ENCODE data around the gene CYTL1.
"Not testable (repeated sequence)": the region's sequence is repeated elsewhere in the genome, so short reads cannot be mapped to it uniquely, and the experiment has no call there.

Gene CYTL1, protein sequence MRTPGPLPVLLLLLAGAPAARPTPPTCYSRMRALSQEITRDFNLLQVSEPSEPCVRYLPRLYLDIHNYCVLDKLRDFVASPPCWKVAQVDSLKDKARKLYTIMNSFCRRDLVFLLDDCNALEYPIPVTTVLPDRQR

DNA sequence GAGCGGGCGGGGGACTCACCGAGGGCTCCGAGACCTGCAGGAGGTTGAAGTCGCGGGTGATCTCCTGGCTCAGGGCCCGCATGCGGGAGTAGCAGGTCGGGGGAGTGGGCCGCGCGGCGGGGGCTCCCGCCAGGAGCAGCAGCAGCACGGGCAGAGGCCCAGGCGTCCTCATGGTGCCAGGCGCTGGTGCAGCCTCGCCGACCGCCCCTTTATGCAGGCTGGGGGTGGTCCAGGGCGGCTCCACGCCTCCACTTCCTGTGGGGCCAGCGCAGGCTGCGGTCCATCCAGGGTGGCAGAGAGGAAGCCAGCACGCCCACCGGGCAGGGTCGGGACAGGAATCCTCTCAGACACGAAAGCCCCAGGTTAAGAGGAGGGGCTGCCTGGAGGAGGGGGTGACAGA lies at the start of gene CYTL1:
TSS of gene CYTL1 (minus strand) at position 185 of the 400 bp plus-strand sequence. CDS start at position 172, 13 bp downstream.
- DNase-seq (ENCODE audit: low read depth in 2 of 2): no peak

DNA sequence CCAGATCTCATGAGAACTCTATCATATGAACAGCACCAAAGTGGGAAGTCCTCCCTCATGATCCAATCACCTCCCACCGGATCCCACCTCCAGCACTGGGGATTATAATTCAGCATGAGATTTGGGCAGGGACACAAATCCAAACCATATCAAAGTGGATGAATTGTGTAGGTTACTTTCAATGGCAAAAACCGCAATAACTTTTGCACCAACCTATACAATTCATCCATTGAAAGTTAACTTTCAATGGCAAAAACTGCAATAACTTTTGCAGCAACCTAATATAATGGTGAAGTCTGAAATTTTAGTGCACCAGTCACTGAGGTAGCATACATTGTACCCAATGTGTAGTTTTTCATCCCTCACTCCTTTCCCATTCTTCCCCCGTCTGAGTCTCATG lies 48.6 kb upstream of the CYTL1 start:
- no peak for DNase-seq (ENCODE audit: low read depth in 2 of 2)

DNA sequence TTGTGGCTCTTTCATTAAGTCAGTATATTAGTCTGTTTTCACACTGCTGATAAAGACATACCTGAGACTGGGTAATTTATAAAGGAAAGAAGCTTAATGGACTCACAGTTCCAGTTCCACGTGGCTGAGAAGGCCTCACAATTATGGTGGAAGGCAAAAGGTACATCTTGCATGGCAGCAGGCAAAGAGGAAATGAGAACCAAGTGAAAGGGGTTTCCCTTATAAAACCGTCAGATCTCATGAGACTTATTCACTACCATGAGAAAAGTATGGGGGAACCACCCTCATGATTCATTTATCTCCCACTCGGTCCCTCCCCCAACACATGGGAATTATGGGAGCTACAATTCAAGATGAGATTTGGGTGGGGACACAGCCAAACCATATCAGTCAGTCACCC lies 47.7 kb upstream of the CYTL1 start:
- DNase-seq (ENCODE audit: low read depth in 2 of 2): not testable (repeated sequence)

DNA sequence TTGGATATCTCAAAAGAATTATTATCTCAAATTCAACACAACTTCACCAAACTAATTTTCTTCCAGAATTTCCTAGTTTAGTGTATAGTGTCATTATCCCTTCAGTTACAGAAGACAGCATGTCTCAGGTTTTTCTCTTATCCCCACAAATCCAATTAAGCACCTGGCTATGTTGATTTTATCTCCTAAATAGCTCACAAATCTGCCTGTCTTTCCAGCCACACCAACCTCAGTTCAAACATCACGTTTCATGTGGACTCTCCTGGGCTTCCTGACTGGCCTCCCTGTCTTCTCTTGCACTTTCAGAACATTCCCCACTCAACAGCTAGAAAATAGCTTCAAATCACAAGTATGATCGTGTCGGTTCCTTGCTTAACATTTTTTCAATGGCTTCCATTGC lies 46.8 kb upstream of the CYTL1 start:
- no peak for DNase-seq (ENCODE audit: low read depth in 2 of 2)

DNA sequence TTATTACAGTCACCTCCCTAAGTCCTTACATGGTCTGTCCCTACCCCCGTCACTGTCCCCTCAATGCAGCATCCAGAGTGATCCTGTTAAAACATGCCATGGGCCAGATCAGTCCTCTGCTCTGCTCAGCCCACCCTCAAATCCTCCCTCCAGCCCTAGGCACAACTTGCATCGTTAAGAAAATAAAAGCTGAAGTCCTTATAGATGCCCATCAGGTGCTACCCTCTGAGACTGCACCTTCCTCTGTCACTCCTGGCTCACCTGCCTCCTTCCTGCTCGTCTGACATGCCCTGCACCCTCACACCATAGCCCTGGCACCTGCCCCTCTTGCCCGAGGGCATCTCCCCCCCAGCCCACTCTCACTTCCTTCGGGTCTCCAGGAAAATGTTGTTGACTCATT lies 36.2 kb upstream of the CYTL1 start:
- no peak for DNase-seq (ENCODE audit: low read depth in 2 of 2)

DNA sequence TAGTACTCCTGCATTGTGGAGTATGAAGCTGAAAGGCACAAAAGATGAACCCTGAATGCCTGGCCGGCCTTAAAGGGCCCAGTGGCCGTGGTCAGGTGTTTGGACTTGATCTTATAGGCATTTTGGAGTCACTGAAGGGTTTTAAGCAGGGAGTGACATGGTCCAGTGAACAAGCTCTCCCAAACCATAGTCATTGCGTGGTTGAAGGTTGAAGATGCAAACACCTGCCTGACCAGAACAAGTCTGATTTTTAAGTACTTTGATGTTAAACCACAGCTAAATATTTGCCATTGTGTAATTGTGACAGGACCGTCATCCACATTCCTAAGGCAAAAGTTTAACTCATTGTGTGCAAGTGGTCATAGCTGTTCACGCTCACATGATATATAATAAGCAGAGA lies 35.3 kb upstream of the CYTL1 start:
- no peak for DNase-seq (ENCODE audit: low read depth in 2 of 2)

DNA sequence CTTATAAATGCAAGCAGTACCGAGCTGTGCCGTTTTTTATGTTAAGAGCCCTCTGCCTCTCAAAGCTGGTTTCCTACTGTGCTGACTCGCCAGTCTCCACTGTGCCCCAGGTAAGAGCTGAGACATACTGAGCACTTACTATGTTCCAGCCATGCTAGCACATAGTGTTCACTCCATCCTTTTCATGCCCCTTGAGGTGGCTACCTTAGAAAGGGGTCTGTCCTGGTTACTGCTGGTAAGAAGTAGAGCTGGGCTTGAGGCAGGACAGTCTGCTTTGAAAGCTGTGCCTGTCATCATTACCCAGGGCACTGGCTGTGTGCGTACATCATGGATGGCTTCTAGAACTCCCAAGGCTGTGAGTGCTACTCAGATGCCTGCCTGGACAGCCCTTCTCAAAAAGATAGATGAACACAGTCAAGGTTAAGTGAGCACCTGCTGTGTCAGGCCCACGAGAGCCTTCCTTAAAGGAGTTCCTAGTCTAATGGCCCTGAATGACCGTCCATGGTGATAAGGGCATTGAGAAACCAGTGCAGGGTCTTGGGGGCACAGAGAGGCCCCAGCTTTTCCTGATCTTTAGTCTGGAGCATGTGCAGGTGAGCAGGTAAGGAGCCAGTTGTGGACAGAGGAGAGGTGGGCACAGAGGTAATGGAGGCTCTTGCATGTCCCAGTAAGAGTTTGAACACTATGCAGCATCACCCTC lies 33.6 kb upstream of the CYTL1 start:
- no peak for DNase-seq (ENCODE audit: low read depth in 2 of 2)

DNA sequence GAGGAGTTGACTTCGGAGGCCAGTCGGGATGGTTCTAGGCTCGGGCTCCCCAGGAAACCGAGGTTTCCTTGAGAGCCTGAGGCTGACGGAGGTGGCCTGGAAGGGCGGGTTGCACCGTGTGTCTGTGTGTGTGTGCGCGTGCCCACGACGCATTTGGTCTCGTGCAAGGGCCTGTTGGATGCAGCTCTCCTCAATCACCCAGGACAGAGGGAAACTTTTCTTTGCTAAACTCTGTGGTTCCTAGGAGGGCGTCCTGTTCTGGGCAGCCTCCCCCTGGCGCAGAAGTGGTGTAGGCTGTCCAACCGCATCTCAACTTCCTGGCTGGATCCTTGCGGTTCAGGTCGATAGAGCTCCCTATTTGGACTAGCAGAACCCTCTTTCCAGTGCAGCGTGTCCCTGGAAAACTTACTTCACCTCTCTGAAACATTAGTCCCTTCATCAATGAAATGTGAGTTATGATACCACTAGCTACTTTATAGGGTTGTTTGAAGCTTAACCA lies 33.0 kb upstream of the CYTL1 start:
- no peak for DNase-seq (ENCODE audit: low read depth in 2 of 2)

DNA sequence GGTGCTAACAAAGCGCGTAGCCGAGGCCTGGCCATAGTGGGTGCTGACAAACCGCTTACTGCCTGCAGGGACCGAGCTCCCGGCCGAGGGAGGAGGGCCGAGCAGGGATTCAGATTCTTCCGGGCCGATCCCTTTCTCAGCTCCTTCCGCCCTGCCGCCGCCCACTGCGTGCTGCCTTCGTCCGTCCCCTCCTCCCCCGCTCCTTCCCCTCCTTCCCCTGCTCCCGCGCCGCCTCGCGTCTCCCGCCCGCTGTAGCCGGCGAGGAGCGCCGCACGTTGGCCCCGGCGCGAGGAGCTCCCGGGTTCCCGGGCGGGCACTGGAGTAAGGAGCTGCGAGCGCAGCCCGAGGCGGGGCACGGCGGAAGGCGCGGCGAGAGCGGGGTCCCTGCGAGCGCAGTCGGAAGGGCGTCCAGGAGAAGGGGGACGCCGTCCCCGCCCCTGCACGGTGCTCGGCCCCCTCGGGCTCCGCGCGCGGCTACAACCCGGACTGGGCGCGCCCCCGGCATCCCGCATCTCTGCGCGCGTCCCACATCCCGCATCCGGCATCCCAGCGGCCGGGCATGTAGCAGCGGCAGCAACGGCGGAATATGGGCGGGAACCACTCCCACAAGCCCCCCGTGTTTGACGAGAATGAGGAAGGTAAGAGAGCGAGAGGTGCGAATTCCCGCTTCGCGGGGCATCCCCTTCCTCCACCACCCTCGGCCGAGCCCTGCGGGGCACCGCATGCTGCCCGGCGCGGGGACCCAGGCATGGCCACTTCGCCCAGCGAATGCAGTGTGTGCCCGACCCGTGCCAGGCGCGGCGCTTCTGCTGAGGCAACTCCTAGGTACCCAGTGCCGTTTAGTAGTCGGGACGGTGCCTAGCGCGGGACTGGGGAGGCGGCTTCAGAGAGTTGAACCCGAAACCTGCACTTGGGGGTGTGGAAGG lies 32.3 kb upstream of the CYTL1 start, which contains the start of gene STK32B:
TSS of gene STK32B (plus strand) at position 203 of the 926 bp plus-strand sequence.
- DNase-seq (ENCODE audit: low read depth in 2 of 2): no peak

DNA sequence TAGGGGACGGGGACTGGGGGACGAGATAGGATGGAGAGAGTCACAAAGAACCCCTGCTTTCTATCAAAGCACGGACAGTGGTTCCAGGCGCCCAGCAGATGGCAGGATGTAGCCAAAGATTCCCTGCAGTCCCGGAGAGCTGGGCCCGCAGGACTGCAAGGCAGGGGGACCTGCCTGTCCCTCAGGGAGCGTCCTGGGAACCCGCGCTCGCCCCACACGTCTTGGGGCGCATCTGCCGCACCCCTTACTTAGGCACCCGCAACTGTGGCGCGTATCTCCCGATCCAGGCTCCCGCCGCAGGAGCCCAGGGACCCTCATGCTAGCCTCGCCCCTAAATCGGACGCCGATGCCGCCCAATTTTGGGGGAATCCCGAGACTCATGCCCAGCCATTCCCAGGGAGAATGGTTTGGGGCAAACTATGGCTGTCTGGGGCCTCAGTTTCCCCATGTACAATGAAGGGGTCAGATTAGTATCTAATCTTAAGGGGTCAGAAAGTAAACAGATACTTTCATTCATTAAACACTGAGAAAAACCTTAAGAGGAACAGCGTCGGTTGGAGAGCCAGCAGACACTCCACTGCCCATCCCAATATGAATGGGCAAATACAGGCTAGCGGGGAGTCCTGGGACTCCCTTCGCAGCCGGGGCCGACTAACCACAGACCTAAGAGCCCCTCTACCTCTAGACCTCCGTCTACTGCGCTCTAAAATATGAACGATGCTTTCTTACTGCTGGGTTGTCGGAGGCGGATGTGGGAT lies 31.4 kb upstream of the CYTL1 start:
- no peak for DNase-seq (ENCODE audit: low read depth in 2 of 2)

DNA sequence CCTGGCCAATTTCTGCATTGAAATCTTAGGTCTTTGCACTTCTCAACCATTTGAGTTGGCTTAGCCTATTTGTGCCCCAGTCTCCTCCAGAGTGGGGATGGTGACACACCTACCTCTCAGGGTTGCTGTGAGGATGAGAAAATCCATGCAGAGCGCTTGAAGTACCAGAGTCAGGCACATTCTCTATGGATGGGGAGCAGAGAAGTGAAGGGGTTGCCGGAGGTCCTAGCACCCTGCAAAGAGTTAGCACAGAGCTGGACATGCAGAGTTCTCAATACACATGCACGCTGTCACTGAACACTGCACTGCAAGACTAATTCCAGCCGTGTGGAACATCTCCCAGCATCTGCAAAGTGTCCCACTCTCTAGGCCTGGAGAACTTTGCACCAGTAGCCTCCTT lies 29.5 kb upstream of the CYTL1 start:
- DNase-seq (ENCODE audit: low read depth in 2 of 2): no peak

DNA sequence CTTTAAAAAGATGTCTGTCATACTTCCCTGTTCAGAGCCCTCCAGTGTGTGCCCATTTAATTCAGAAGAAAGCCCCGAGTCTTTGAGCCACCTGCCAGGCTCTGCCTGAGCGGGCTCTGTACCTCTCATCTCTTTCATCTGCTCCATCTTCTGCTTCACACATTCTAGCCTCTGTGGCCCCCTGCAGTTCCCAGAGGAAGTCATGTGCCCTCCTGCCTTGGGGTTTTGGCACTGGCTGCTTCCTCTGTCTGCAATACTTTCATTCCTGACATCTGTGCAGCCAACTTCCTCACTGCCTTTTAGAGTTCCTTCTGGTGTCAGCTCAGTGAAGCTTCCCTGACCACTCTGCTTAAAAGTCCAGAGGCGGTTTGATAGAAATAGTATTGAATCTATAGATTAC lies 25.8 kb upstream of the CYTL1 start:
- DNase-seq (ENCODE audit: low read depth in 2 of 2): no peak

DNA sequence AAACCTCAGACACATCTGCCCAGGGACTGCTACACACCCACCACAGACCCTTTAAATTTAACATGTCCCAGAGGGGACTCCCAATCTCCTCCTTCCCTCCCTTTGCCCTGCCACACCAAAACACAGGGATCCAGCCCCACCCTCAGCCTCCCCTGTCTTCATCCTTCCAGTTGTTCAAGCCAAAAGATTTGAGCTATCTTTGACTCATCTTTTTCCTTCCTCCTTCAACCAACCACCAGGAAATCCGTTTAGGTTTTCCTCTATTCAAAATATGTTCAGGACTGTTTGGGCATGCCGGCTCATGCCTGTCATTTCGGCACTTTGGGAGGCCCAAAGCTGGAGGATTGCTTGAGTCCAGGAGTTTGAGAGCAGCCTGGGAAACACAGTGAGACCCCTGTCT lies 25.1 kb upstream of the CYTL1 start:
- no peak for DNase-seq (ENCODE audit: low read depth in 2 of 2)

DNA sequence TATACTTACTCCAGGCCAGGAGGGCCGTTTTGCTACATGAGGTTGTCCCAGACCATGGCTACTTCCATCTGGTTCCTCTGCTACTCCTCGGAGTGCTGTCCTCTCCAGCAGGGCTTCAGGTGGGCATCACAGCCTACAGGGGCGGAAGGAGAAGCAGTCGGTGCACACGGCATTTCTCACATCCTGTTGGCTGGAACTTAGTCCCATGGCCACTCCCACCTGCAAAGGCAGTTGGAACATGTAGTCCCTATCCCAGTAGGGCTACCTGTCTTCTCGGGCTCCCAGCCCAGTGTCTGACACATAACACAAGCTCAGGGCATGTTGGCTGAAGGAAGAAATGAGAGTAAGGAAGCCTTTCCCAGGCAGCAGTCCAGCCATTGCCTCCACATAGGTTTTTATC lies 24.3 kb upstream of the CYTL1 start:
- DNase-seq (ENCODE audit: low read depth in 2 of 2): no peak

DNA sequence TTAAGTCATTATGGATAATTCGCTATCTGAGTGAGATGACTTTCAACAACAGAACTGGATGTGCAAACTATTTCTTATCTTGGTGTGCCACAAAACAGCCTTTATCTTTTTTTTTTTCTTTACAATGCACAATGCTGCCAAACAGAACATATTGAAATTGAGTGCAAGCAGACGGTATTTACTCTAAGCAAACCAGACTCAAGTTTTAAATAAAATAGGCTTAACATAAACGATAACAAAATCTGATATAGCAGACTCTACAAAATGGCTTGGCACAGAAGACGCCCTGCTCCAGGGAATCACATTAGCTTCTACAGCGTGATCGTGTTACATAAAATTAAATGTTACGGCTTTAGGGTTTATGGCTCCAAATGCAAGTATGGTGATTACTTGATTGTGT lies 22.4 kb upstream of the CYTL1 start:
- DNase-seq (ENCODE audit: low read depth in 2 of 2): no peak

DNA sequence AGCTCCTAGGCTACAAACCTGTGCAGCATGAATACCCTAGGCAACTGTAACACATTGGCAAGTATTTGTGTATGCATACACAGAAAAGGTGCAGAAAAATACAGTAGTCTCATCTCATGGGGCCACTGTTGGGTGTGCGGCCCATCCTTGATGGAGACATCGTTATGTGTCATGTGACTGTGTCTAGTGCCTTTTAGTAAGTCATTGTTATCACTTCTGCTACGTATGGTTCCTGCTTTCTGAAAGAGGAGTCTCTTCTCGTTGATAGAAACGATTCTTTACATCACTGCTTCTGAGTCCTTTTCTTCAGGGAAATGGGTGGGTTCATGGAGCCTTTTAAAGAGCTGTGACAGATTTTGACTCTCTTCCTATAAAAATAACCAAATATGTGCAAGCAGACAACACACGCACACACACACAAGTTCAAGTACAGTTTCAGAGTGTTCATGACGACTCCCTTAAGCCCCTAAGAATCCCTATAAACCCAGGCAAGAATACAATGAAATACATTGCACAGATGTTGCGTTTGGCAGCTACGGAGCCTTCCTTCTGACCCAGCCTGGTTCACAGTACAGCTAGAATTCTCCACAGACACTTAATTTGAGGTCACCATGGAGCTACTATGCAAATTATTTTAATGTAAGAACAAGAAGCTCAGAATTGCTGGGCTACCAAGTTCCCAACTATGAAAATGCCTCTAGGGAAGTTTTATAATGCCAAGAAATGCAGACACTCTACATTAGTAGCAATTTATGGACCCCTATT lies 21.8 kb upstream of the CYTL1 start:
- no peak for DNase-seq (ENCODE audit: low read depth in 2 of 2)

DNA sequence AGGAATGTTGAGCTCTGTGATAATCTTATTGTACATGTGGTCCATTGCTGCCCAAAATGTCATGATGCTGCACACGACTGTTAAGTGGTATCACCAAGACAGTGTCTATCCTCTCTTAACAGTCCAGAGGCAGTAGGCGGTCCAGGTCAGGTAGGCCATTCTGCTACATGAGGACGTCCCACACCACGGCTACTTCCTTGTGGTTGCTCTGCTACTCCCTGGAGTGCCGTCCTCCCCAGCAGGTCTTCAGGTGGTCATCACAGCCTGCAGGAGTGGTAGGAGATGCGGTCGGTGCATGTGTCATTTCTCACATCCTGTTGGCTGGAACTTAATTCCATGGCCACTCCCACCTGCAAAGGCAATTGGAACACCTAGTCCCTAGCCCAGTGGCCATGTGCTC lies 20.5 kb upstream of the CYTL1 start:
- no peak for DNase-seq (ENCODE audit: low read depth in 2 of 2)

DNA sequence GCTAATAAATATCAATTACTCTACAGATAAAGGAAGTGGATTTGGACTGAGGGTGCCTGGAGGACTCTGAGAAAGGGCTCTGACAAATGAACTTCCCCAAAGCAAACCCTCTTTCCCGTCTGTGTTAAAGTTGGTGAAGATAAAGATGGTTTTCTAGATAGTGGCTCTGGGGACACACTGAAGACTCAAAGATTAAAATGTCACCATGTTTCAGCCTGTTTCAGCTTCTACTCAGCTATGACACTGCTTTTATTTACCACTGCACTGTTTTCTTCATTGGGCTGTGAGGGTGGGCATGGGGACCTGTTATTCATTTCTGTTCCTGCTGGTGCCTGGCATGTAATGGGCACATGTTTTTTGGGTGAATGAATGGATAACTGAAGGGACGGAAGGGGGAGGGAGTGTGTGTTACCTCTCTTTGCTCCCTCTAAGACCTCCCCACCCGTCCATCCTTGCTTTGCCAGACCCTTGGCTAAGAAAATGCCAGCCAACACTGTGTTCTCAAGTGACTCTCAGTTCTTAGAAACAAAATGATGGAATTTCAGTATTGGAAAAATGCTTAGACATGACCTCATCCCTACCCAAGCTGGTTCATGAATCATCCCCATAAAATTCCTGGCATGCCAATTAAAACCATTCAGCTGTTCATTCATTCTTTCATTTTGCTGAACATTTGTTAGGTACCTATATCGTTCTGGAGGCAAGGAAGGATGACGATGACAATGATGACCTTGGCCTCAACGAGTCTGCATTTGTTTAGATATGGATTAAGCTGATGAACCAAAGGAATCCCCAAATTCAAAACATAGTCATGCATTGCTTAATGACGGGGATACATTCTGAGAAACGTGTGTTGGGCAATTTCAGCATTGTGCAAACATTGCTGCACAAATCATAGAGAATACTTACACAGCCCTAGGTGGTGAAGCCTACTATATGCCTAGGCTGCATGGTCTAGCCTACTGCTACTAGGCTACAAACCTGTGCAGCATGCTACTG lies 18.6 kb upstream of the CYTL1 start:
- DNase-seq (ENCODE audit: low read depth in 2 of 2): no peak

DNA sequence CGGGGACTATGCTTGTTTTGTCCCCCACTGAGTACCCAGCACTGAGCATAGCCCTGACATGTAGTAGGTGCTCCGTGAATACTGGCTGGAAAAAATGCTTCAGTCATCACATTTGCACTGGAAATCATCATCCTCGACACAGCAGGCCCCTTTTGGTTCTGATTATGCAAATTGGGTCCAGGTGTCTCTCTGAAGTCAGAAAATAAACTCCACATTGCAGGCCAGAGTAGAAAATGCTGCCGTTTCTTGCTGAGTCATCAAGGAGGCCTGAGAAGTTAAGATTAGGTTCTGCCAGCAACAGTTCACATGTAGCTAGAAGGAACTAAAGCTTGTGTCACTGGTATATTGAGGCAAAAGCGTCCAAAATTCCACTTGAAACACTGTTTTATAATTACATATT lies 17.0 kb upstream of the CYTL1 start:
- DNase-seq (ENCODE audit: low read depth in 2 of 2): no peak

DNA sequence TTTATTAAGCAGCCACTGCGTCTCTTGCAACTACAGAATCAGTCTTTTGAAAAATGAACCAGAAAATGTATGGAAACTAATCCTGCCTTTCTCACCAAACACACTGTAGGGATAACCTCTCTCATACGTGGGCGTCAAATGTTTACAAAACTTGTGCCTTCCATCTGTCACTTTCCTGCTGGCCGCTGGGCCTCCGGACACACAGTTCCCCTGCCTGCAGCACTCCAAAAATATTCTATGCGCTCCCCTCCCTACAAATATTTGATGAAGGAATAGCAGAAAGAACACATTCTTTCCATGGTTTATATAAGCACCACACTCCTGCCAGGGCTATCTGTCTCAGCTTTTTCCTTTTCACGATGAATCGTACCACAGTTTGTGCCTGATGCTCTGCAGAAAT lies 14.9 kb upstream of the CYTL1 start:
- no peak for DNase-seq (ENCODE audit: low read depth in 2 of 2)
